Measurements from ENCODE around the gene JMJD7. TPM values are rescaled to one million over a fixed set of nuclear protein-coding genes. Genes with fewer than 3 reads are reported as not detected.

JMJD7 gene
- total RNA-seq, 3 donors from 2014 or later (not counting 1 experiment from before 2014, with no cell fraction given) = 20.3 to 36.4 (median 28.7) TPM

GRCh38 chr15:41780266-41780665, 47.6 kb upstream of the JMJD7 start:
- Mint-ChIP-seq H3K9me3 (no peaks in the 10 kb centered on the region), H3K4me1 (peaks cover 60 to 71% of the 10 kb centered on the region in 2 donors), H3K27ac (peak overlapping the region; percentile 52 to 58), H3K4me3 (no peak overlapping the region), H3K36me3 (no peaks in the 10 kb centered on the region), H3K27me3 (ENCODE audit: low read depth in 2 of 2) (no peaks in the 10 kb centered on the region)
- TF ChIP-seq, protein P1, sequence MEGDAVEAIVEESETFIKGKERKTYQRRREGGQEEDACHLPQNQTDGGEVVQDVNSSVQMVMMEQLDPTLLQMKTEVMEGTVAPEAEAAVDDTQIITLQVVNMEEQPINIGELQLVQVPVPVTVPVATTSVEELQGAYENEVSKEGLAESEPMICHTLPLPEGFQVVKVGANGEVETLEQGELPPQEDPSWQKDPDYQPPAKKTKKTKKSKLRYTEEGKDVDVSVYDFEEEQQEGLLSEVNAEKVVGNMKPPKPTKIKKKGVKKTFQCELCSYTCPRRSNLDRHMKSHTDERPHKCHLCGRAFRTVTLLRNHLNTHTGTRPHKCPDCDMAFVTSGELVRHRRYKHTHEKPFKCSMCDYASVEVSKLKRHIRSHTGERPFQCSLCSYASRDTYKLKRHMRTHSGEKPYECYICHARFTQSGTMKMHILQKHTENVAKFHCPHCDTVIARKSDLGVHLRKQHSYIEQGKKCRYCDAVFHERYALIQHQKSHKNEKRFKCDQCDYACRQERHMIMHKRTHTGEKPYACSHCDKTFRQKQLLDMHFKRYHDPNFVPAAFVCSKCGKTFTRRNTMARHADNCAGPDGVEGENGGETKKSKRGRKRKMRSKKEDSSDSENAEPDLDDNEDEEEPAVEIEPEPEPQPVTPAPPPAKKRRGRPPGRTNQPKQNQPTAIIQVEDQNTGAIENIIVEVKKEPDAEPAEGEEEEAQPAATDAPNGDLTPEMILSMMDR (IDR thresholded peaks at IDR 0.05) = no peak
- no peaks in the 10 kb centered on the region for H3K9me3 ChIP-seq (ENCODE audit: control insufficient read depth, insufficient read depth, low read length)
- H3K27me3 ChIP-seq (ENCODE audit: control insufficient read depth, insufficient read depth, low read length) = no peaks in the 10 kb centered on the region
- WGBS (ENCODE audit: insufficient coverage) = 67% methylated on average over 1 of the region's 2 CpGs
- no peaks in the 10 kb centered on the region for H3K36me3 ChIP-seq (ENCODE audit: control insufficient read depth, insufficient read depth, low read length)
- ATAC-seq (no peak), DNase-seq (no peak)
- intact Hi-C loops (cut with micrococcal nuclease) = no loop called here
- no peak overlapping the region for H3K4me3 ChIP-seq (ENCODE audit: low read length)
- no peak overlapping the region for H3K27ac ChIP-seq (ENCODE audit: low read length)
- H3K4me1 ChIP-seq (ENCODE audit: control insufficient read depth, insufficient read depth, low read length) = peaks cover 18% of the 10 kb centered on the region

GRCh38 chr15:41780727-41781126, 47.2 kb upstream of the JMJD7 start:
- H3K9me3 ChIP-seq (ENCODE audit: control insufficient read depth, insufficient read depth, low read length) = no peaks in the 10 kb centered on the region
- no peaks in the 10 kb centered on the region for H3K27me3 ChIP-seq (ENCODE audit: control insufficient read depth, insufficient read depth, low read length)
- DNase-seq (no peak), ATAC-seq (no peak)
- H3K27ac ChIP-seq (ENCODE audit: low read length) = no peak overlapping the region
- Mint-ChIP-seq H3K4me3 (no peak overlapping the region), H3K4me1 (peaks cover 57 to 67% of the 10 kb centered on the region in 2 donors), H3K36me3 (no peaks in the 10 kb centered on the region), H3K9me3 (no peaks in the 10 kb centered on the region), H3K27me3 (ENCODE audit: low read depth in 2 of 2) (no peaks in the 10 kb centered on the region), H3K27ac (peak overlapping the region in 1 of 2 donors; percentile 20)
- WGBS (ENCODE audit: insufficient coverage) = no CpG with 5 or more reads among the region's 1 CpG
- no peaks in the 10 kb centered on the region for H3K36me3 ChIP-seq (ENCODE audit: control insufficient read depth, insufficient read depth, low read length)
- TF ChIP-seq, protein P1 (IDR thresholded peaks at IDR 0.05) = no peak
- no peak overlapping the region for H3K4me3 ChIP-seq (ENCODE audit: low read length)
- intact Hi-C loops (cut with micrococcal nuclease) = no loop called here
- peaks cover 16% of the 10 kb centered on the region for H3K4me1 ChIP-seq (ENCODE audit: control insufficient read depth, insufficient read depth, low read length)

DNA sequence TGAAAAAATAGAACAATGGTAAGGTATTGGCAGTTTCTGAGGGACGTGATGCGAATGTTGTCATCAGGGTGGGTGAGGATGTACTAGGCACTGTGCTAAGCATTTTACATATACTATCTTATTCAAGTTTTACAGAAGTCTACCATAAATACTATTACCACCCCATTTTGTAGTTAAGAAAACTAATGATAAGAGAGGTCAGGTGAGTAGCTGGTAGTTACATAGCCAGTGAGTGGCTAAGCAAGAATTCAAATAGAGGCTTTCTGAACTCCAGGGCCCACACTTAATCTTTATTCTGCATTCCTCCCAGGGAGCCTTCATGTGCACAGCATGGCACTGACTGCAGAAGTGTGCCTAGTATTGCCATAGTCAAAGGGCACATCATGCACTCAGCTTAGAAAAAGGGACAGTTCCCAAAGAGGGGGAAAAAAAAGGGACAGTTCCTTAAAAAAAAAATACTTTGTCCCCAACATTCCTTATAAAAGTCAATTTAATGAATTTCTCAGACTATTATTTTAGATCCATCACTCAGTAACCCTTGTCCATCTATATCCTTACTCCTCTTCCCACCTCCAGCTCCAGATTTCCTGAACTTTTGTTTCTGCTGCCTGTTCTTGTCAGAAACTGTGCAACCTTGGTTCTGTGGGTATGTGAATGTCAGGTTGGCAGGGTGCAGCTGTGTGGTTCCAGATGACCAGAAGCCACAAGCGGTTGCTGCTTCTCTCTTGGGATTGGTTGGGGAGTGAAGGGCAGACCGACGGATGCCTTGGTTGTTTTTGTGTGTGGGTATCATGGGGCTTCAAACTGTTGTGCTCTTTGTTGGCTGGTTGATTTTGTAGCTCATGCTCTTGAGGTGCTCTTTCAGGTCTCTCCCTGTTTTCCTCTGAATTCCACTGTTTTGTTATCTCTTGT, 45.3 kb upstream of the JMJD7 start:
- no peaks in the 10 kb centered on the region for H3K9me3 Mint-ChIP-seq
- H3K4me1 Mint-ChIP-seq = peaks cover 46 to 48% of the 10 kb centered on the region in 2 donors
- no peaks in the 10 kb centered on the region for H3K36me3 Mint-ChIP-seq
- no peak overlapping the region for H3K27ac Mint-ChIP-seq
- no peaks in the 10 kb centered on the region for H3K27me3 ChIP-seq (ENCODE audit: control insufficient read depth, insufficient read depth, low read length)
- no peak overlapping the region for H3K27ac ChIP-seq (ENCODE audit: low read length)
- H3K4me1 ChIP-seq (ENCODE audit: control insufficient read depth, insufficient read depth, low read length) = peaks cover 16% of the 10 kb centered on the region
- TF ChIP-seq, protein P1 (IDR thresholded peaks at IDR 0.05) = no peak
- ATAC-seq (peak in 1 of 3 donors; percentile 48), DNase-seq (no peak)
- H3K27me3 Mint-ChIP-seq (ENCODE audit: low read depth in 2 of 2) = no peaks in the 10 kb centered on the region
- WGBS (ENCODE audit: insufficient coverage) = 21% methylated on average over 3 of the region's 5 CpGs
- H3K4me3 ChIP-seq (ENCODE audit: low read length) = no peak overlapping the region
- H3K4me3 Mint-ChIP-seq = no peak overlapping the region
- H3K9me3 ChIP-seq (ENCODE audit: control insufficient read depth, insufficient read depth, low read length) = no peaks in the 10 kb centered on the region
- intact Hi-C loops (cut with micrococcal nuclease) = no loop called here
- no peaks in the 10 kb centered on the region for H3K36me3 ChIP-seq (ENCODE audit: control insufficient read depth, insufficient read depth, low read length)

All from natural killer cell (primary cell).